ENCODE measurements around the gene NRN1L. TPM values are rescaled to one million over a fixed set of nuclear protein-coding genes. Genes with fewer than 3 reads are reported as not detected.

NRN1L gene
- total RNA-seq, 4 donors from 2014 or later, result 0.99 to 1.7 TPM; not detected in 2

DNA sequence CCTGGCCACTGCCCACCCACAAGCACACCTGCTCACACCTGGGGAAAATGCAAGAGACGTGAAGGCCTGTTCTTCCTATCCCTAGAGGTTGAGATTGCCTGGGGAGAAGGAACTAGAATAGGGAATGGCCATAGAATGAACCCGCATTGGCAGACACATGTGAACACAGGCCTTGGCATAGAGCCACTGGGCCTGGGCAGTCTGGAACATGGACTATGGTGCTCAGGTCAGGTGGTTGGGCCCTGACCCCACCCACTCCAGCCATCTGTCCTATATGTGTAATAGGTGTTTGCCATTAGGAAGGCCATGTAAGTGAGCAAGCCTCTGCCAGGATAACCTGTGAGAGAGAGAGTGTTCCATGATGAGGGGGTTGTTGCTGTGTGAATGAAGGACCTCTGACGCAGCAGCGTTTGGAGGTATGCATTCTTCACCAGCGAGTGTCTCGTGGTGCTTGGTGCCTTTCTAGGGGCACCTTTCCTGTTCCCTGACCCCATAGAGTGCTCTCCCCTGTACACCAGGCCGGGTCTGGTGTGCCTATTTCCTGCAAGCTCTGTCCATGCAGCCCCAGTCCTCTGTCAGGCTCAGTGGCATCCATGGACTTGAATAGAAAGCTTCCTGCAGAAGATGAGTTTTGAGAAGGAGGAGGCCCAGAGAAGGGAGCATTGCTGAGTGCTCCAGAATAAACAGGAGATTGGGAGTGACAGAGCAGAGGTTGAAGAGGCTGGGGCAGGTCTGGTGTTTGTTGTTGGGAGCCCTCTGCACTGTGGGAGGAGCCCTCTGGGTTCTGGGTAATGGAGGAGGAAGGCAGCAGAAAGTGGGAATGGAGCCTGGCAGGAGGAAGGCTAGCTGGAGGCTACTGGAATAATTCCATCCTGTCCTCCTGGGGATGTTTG, 31.4 kb downstream of the NRN1L start:
- 79% methylated on average over 7 of the region's 7 CpGs for WGBS
- Histone ChIP-seq H3K4me3 (no peak overlapping the region), H3K4me1 (peaks cover 40 to 58% (median 49%) of the 10 kb centered on the region in 4 donors), H3K27ac (replicated peaks in 1 of 4) (peak overlapping the region; percentile 65 to 83 (median 70)), H3K9me3 (no peaks in the 10 kb centered on the region), H3K36me3 (peaks cover 0 to 46% (median 31%) of the 10 kb centered on the region in 4 donors), H3K27me3 (no peaks in the 10 kb centered on the region)
- DNase-seq (ENCODE audit: extremely low spot score), result no peak
- intact Hi-C loops (cut with DNase I), result no loop called here
- TF ChIP-seq POLR2AphosphoS5 (IDR thresholded peaks at IDR 0.05) (no peak), POLR2A (IDR thresholded peaks at IDR 0.05; ENCODE audit: low read depth) (no peak), EP300 (IDR thresholded peaks at IDR 0.05) (no peak)
- TF ChIP-seq, protein P1, sequence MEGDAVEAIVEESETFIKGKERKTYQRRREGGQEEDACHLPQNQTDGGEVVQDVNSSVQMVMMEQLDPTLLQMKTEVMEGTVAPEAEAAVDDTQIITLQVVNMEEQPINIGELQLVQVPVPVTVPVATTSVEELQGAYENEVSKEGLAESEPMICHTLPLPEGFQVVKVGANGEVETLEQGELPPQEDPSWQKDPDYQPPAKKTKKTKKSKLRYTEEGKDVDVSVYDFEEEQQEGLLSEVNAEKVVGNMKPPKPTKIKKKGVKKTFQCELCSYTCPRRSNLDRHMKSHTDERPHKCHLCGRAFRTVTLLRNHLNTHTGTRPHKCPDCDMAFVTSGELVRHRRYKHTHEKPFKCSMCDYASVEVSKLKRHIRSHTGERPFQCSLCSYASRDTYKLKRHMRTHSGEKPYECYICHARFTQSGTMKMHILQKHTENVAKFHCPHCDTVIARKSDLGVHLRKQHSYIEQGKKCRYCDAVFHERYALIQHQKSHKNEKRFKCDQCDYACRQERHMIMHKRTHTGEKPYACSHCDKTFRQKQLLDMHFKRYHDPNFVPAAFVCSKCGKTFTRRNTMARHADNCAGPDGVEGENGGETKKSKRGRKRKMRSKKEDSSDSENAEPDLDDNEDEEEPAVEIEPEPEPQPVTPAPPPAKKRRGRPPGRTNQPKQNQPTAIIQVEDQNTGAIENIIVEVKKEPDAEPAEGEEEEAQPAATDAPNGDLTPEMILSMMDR (IDR thresholded peaks at IDR 0.05), result no peak

DNA sequence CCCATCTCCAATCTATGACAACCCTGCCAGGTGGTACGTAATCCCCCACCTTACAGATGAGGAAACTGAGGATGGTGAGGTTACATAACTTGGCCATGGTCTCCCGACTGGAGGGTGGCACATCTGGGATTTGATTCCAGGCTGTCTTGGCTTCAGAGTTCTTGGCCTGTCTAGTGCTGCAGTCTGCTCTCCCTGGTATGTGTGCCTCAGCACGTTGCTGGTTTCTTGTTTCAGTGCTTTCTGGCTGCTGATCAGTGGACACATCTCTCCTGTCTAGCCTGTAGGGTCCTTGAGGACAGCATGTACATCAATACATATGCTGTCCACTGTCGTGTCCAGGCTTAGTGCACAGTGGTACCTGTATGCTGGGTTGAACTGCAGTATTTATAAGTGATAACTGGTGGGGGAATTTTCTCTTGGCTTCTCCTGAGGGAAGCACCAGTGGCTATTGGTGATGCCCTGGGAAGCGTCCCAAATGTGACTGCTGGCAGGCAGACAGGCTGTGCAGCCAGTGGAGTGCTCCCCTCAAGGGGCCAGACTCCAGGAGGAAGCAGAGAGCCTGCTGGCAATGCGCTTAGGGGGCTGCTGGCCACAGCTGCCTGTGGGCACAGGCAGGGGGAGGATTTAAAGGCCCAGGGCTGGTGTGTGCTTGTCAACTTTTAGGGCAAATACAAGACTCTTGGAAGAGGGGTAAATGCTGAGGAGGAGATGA, 32.6 kb downstream of the NRN1L start:
- H3K27ac ChIP-seq (replicated peaks in 1 of 4), result peak overlapping the region; percentile 65 to 83 (median 70)
- no peaks in the 10 kb centered on the region for H3K9me3 ChIP-seq
- H3K27me3 ChIP-seq, result no peaks in the 10 kb centered on the region
- TF ChIP-seq EP300 (IDR thresholded peaks at IDR 0.05) (no peak), POLR2AphosphoS5 (IDR thresholded peaks at IDR 0.05) (no peak), POLR2A (IDR thresholded peaks at IDR 0.05; ENCODE audit: low read depth) (no peak)
- TF ChIP-seq, protein P1 (IDR thresholded peaks at IDR 0.05), result no peak
- peaks cover 45 to 61% (median 53%) of the 10 kb centered on the region in 4 donors for H3K4me1 ChIP-seq
- no peak for DNase-seq (ENCODE audit: extremely low spot score)
- H3K36me3 ChIP-seq, result peaks cover 0 to 39% (median 27%) of the 10 kb centered on the region in 4 donors
- intact Hi-C loops (cut with DNase I), result no loop called here
- 62% methylated on average over 6 of the region's 6 CpGs for WGBS
- H3K4me3 ChIP-seq, result no peak overlapping the region

DNA sequence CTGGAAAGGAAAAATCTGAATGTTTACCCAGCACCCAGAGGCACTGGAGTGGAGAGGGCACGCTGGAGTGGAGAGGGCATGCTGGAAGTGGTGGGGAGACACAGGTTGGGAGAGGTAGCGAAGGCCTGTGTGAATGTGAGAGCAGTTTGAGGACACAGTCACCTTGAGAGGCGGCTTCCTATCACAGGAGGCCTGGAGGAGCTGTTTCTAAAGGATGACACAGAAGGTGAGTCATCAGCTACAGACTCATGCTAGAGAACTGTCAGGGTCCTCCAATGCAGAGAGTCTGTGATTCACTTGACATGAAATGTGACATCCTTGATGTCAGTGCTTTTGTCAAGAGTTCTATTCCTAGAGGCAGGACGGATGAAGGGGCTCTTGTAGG, 33.2 kb downstream of the NRN1L start:
- peak overlapping the region; percentile 65 to 83 (median 70) for H3K27ac ChIP-seq (replicated peaks in 1 of 4)
- TF ChIP-seq POLR2AphosphoS5 (IDR thresholded peaks at IDR 0.05), result peak in 1 of 2 donors; percentile 20
- TF ChIP-seq, protein P1 (IDR thresholded peaks at IDR 0.05), result no peak
- H3K36me3 ChIP-seq, result peaks cover 0 to 36% (median 24%) of the 10 kb centered on the region in 4 donors
- no peaks in the 10 kb centered on the region for H3K9me3 ChIP-seq
- no peaks in the 10 kb centered on the region for H3K27me3 ChIP-seq
- intact Hi-C loops (cut with DNase I), result no loop called here
- H3K4me3 ChIP-seq, result no peak overlapping the region
- no peak for DNase-seq (ENCODE audit: extremely low spot score)
- H3K4me1 ChIP-seq, result peaks cover 50 to 66% (median 59%) of the 10 kb centered on the region in 4 donors
- 52% methylated on average over 4 of the region's 4 CpGs for WGBS

DNA sequence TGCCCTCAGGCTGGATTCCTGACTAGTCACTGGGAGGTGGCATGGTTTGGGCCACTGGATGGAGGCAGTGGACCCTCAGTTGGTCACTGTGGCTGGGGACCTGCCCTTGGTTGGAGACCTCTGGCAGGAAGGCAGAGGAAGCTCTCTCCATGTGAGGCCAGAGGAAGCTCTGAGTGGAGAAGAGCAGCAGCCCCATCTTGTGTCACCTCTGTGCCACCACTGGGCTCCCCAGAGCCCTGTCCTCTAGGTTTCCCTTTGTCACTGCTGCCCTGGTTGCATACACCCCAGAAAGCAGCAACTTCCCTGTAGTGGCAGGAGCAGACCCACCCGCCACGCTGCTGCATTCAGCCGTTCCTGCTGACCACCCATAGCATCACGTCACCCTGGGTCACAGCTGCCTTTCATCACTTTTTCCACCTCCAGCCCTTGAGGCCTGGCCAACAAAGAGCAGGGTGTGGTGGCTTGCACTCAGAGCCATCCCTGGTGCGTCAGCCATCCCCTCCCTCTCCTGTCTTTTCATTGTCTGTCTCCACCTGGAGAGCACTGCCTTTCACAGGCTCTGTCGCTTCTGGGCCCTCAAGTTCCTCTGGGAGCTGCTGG, 35.0 kb downstream of the NRN1L start:
- peaks cover 62 to 85% (median 76%) of the 10 kb centered on the region in 4 donors for H3K4me1 ChIP-seq
- no peak for DNase-seq (ENCODE audit: extremely low spot score)
- 63% methylated on average over 6 of the region's 6 CpGs for WGBS

More for the DNA sequence above, 35.0 kb downstream of the NRN1L start:
- peak overlapping the region; percentile 10 to 65 (median 31) for H3K27ac ChIP-seq (replicated peaks in 1 of 4)
- H3K36me3 ChIP-seq, result peaks cover 0 to 32% (median 18%) of the 10 kb centered on the region in 4 donors
- no peaks in the 10 kb centered on the region for H3K9me3 ChIP-seq
- H3K4me3 ChIP-seq, result no peak overlapping the region
- no peaks in the 10 kb centered on the region for H3K27me3 ChIP-seq
- intact Hi-C loops (cut with DNase I), result no loop called here
- TF ChIP-seq POLR2A (IDR thresholded peaks at IDR 0.05; ENCODE audit: low read depth) (no peak), POLR2AphosphoS5 (IDR thresholded peaks at IDR 0.05) (peak; percentile 28 to 30), EP300 (IDR thresholded peaks at IDR 0.05) (no peak)
- TF ChIP-seq, protein P1 (IDR thresholded peaks at IDR 0.05), result peak in 1 of 3 experiments; percentile 6

Measured in esophagus muscularis mucosa (tissue), 4 donors.